WI38 (cell line): ENCODE data around the gene ITGB4.

Experiments used
- H3K4me3 ChIP-seq: 2 replicates; pipeline ENCODE4 v1.5.1; 2011; ENCODE audit warnings: low read depth, mild to moderate bottlenecking, control low read depth, low read length
- CTCF ChIP-seq: IDR thresholded peaks from 2 replicates; pipeline ENCODE4 v1.5.1; 2012; ENCODE audit warnings: low read depth, mild to moderate bottlenecking, control low read depth, low read length

ITGB4 gene

GRCh38 chr17:75706042-75706728, 15.1 kb upstream of the ITGB4 start:
- TF ChIP-seq CTCF, result no peak
- no peak overlapping the region for H3K4me3 ChIP-seq

- no peak overlapping the region for H3K4me3 ChIP-seq
- no peak for TF ChIP-seq CTCF
Measured at GRCh38 chr17:75707079-75707571, 14.1 kb upstream of the ITGB4 start.

GRCh38 chr17:75712446-75712845, 8.8 kb upstream of the ITGB4 start:
- no peak for TF ChIP-seq CTCF
- H3K4me3 ChIP-seq, result no peak overlapping the region

- H3K4me3 ChIP-seq, result no peak overlapping the region
- TF ChIP-seq CTCF, result no peak
Measured at GRCh38 chr17:75719732-75720131, 1.5 kb upstream of the ITGB4 start.

- H3K4me3 ChIP-seq, result no peak overlapping the region
- no peak for TF ChIP-seq CTCF
Measured at GRCh38 chr17:75721463-75722011, 278 bp downstream of the ITGB4 start.

- TF ChIP-seq CTCF, result no peak
- H3K4me3 ChIP-seq, result no peak overlapping the region
Measured at GRCh38 chr17:75722076-75722475, 817 bp downstream of the ITGB4 start.

GRCh38 chr17:75722542-75723095, 1.4 kb downstream of the ITGB4 start:
- no peak for TF ChIP-seq CTCF
- no peak overlapping the region for H3K4me3 ChIP-seq
